Stimulated activated CD4-positive, alpha-beta T cell treated with anti-CD3 and anti-CD28 coated beads, Interleukin-12 subunit alpha, Interleukin-12 subunit beta, amount 100 ng/mL, for 4 hours (primary cell): Measurements from ENCODE around the gene SIGLEC7.

Source experiments
- DNase-seq: peaks from one replicate; pipeline ENCODE4 v3.0.0-alpha.2; 2020

The SIGLEC7 gene

DNA sequence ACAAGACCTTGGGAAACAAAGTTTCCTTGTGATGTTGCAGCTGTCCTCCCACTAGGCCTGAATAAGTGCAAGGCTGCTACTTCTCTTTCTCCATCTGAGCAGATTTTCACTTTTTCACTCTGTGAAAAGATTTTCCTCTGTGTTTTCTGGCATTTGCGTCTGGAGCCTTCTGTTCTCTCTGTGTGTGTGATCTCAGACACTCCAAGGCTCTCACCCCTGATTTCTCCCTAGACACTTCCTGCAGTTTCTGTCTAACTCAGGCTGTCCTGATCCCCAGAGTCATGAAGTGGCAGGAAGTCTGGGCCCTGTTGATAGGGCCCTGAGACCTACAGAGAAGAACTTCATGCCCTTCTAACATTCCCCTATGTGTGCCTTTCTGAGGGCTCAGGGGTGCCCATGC, 37.2 kb downstream of the SIGLEC7 start:
- no peak for DNase-seq

DNA sequence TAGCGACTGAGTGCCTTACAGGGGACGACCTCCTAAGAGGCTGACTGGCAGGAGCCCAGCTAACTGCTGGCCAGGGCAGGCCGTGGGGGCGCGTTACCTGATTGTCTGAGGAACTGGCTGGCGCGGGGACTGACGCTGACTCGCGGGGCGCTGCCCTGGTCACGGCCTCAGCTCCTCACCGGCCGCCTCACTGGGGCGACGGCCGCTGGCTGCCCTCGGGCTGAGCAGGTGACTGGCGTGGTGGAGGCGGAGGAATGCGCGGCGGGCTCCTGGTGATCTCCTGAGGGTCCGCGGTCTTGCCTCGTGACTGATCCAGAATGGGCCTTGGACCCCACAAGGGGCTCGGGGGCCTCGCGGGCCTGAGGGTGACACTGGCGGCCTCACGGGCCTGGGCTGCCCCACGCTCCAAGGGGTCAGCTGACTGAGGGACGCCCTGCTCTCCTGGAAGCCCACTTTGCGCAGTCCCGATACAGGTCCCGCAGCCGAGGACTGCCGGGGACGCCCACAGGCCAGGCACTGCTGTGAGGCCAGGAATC, 39.3 kb downstream of the SIGLEC7 start:
- DNase-seq = no peak

DNA sequence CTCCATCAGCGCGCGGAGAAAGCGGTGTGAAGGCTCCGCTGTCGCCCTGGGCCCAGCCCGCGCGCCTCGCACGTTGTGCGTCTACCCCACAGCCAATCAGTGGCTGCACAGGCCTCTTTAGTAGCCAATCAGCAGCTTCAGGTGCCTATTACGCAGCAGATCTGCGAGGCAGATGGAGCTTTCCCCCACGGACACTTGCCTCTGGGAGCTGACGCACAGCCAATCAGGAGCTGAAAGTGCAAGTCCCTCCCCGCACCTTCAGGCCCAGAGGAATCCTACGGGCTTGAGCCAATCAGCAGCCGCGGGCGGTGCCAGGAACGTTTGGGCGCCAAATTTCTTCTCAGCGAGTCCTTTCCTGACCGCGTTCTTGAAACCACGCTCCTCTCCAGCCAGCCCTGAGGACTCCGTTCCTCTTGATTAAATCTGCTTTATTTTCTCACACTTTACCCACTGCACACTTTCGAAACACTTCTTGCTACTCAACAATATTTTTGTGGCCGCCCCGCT, 39.9 kb downstream of the SIGLEC7 start:
- DNase-seq = peak; percentile 10

DNA sequence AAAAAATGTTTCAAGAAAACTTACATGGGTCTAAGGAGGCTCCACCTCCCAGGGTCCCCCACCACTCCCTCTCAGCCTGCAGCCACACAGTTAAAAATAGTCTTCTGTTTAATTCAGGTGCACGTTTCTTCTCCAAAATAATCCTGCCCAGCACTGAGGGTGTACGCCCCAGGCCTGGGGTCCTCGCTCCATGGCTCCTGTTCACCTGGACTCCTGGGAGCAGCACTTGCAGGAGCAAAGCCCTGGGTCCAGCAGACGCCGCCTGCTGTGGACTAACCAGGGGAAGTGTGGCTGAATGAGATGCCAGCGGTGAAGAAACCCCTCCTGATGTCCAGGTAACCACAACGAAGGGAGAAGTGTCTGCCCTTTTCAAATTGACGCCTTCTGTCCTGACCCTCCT, 41.5 kb downstream of the SIGLEC7 start:
- no peak for DNase-seq

DNA sequence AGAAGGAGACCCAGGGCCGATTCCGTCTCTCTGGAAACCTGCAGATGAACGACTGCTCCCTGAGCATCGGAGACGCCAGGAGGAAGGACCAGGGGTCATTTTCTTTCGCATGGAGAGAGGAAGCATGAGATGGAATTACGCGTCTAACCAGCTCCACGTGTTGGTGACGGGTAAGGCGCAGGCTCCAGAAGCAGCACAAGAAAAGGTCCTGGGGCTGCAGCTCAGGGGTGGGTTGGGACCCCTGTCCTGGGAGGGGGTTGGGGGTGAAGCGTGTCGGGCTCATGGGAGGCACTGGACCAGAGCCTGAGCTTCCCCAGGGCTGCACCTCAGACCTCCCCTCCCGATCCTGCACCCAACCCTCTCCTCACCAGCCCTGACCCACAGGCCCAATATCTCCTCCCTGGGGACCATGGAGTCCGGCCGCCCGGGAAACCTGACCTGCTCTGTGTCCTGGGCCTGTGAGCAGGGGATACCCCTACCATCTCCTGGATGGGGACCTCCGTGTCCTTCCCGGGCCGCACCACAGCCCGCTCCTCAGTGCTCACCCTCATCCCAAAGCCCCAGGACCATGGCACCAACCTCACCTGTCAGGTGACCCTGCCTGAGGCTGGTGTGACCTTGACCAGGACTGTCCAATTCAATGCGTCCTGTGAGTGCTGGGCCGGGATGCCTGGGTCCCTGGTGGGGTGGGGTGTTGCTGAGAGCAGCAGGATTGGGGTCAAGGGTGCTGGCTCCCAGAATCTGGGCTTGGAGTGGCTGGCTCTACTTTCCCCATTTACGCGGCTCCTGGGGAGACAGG, 43.2 kb downstream of the SIGLEC7 start:
- DNase-seq = no peak

DNA sequence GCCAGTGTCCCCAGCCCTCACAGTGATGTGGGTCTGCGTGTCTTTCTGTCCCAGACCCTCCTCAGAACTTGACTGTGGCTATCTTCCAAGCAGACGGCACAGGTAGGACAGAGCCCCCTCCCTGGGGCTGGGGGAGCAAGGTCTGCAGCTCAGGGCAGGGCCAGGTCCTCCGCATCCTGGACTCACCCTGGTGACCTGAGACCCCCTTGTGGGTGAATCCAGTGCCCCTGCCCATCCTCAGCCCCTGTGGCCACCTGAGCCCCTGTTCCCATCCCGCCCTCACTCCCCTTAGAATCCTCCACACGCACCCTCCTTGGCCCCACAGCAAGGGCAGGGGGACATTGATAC, 43.7 kb downstream of the SIGLEC7 start:
- DNase-seq = no peak

DNA sequence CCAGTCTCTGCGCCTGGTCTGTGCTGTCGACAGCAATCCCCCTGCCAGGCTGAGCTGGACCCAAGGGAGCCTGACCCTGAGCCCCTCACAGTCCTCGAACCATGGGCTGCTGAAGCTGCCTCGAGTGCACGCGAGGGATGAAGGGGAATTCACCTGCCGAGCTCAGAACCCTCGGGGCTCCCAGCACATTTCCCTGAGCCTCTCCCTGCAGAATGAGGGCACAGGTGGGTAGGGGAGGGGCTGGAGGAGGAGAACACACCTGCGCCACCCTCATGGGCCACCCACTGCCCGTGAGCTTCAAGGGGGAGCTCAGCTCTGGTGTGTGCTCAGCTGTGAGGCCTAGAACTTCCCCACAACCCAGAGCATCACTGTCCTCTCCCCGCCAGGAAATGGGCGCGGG, 44.2 kb downstream of the SIGLEC7 start:
- no peak for DNase-seq

DNA sequence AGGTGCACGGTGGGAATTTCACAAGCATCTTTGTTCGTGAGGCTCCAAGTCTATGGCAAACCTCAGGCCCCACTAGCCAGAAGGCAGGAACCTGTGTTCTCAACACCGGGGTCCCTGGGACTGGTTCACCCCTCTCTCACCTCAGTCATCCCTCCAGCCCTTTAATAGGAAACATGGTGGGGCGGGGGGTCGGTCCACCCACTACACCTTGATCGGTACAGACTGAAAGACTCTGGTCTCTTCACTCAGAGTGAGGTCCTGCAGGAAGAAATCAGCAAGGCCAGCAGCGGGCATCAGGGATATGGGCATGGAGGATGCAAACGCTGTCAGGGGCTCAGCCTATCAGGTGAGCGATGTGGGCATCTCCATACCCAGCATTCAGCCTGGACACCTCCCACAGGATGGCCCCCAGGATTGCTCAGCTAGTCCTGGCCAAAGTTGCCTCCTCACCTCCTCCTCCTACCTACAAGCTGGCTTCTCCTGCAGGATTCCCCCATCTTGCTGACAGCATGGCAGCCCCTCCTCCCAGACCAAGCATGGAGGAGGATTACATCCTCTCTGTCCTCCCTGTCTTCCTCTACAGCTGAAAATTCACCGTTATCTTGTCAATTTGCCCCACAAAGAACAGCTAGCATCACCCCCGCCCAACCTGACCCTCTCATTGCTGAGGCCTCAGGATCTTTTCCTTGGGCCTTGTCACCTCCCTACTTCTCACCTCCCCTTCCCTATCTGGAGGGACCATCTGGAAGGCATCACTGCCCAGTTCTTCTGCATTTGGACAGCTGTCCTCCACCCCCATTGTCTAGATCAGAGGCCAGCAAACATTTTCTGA, 45.5 kb downstream of the SIGLEC7 start:
- no peak for DNase-seq

DNA sequence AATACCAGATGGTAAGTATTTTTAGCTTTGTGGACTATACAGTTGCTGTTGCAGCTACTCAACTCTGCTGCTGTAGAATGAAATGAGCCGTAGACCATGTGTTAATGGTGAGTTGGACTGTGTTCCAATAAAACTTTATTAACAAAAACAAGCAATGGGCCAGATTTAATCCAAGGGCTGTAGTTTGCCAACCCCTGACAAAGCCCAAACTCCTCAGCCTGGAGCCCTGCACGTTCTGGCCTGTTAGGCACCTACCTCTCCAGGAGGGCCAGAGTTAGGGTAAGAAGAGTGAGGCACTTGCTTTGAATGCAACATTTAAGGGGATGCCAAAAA, 46.1 kb downstream of the SIGLEC7 start:
- DNase-seq = no peak

DNA sequence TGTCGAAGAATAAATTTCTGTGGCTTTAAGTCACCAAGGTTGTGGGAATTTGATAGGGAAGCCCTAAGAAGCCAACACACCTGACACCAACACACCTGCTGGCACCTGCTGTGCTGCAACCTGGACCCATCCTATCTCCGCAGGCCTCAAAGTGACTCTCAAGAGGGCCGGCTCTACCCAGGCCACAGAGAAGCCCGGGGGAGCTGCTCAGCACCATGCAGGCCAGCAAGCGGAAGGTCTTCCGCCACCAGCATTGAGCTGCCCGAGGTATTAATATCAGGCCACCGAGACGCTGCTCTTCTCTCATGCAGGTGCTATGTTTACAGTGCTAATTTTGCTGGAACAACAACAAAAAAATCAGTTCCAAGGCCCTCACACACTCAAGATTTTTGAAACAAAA, 50.6 kb downstream of the SIGLEC7 start:
- no peak for DNase-seq

DNA sequence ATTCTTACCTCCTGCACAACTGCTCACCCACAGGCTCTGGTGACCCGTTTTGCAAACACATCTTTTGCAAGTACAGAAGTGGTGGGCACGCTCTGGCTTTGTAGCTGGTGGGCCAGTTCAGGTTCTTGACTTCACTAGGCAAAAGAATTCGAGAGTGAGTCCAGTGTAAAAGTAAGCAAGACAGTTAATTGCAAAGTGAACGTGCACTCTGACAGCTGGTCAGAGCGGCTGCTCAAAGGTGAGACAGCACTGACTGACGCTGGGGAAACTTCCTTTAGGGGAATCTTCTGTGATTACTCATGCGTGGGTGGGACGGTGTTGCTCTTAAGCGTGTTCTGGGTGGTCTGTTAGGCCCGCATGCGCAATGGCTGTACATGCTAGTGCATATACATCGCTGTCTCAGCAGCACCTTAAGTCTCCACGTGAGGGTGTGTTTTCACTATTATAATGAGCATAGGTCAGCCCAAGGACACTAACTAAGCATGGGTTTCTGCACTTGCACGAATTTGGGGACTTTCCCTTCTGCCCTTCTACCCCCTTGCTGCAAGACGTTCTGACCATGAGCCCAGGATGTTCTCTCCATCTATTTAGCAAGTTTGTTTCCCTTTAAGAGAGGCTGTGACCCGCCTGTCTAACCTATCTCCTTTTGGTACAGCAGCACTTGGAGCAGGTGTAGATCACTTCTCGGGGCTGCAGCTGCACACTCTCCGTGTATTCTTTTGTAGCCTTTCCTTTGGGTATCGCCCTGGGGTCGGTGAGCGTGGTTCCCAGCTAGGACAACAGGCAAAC, 52.6 kb downstream of the SIGLEC7 start:
- no peak for DNase-seq

DNA sequence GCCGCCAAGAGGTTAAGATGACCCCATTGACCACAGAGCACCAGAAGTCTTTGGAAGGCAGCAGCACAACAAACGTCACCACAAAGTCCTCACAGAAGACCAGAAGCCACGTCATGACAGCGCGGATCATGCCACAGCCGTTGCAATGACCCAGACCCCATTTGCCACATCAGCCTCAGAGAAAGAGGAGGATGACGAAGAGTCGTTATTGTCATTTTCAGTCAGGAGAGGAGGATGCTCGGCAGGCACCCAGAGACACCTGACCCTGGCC, 53.1 kb downstream of the SIGLEC7 start:
- DNase-seq = no peak

DNA sequence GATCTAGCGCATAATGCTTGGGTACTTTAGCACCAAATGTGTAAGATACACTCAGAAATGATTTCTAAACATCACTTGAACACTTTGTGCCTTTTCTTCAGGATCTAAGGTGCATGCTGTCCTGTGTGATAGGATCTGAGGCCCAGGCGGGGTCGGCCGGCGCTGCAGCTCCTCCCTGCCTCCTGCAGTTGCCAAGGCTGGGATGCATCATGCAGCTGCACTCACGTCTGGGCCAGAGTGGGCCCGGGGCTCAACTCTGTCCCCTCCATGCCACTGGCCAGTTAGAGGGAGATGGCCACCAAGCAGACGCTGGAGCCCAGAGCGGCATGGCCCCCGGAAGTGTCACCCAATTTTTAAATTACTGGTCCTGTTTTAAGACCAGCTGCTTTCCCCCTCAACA, 53.5 kb downstream of the SIGLEC7 start:
- DNase-seq = no peak

DNA sequence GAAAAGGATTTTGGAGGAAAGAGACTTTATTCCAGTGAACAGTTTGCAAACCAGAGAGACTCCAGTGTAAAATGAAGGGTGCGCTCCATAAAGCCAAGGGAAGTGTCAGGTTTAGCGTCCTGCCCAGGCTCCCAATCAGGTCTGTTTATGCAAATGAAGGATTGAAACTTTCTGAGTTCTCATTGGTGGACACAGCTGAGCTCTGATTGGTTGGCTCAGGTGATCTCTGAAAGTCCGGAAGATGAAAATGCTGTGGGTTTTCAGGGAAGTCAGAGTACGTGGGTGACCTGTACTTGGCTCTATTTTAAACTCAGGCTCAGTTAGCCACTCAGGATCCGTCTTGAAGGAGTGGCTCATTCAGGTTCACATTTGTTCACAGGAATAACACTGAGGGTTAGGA, 54.1 kb downstream of the SIGLEC7 start:
- no peak for DNase-seq

DNA sequence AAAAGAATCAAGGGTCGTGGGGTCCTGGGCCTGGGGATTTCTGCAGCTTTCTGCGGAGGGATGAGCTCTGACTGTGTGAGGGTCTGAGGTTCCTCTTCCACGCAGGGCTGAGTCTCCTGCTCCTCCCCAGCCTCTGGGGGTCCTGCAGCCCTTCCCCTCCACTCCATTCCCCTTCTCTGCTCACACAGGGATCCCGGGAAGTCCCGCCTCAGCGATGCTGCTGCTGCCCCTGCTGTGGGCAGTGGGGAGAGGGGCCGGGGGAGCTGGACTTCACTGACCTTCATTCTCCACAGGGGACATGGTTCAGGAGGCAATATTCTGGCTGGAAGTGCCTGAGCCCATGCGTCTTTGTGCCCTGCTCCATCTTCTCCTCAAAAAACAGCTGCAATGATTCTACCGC, 56.5 kb downstream of the SIGLEC7 start:
- no peak for DNase-seq

DNA sequence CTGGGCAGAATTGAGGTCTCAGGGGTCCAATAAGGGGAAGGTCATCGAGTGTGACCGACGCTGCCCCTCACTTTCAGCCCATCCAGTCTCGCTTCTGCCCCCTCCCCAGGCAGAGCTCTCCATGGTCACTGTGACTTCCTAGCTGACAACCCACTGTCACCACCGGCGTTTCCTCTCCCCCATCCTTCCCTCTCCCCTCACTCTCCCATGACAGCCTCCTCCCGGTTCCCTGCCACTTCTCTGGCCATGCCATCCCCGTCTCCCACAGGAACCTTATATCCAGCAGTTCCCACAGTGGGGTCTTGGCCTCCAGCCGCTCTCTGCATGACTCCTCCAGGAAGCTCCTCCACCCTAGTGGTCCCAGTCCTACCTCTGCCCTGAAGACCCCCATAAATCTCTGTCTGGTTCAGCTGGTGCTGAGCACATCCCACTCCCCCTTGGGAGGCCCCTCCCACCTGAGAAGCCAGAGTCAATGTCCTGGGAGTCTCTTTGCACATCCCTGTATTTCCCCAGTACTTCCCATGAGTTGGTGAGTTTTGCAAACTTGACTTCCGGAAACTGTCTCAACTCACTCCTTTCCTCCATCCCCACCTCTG, 58.1 kb downstream of the SIGLEC7 start:
- DNase-seq = no peak

DNA sequence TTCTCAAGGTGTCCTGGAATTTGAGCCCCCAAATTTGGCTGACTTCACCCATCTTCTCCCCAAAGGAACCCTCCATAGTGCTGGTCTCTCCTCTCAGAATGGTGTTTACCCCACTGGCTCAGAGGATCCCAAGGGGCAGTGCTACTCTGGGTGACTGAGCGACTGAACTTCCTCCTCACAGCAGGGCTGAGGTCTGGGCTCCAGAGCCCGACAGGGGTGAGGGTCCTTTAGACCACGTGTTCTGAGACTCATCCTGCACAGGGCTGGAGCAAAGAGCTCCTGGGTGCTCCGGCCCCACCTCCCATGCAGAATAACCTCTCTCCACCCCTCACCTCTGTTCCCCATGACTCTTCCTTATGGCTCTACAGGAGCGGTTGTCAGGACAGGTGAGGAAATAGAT, 59.6 kb downstream of the SIGLEC7 start:
- no peak for DNase-seq
